ENCODE results near the gene WDR26.

The WDR26 gene

GRCh38 chr1:224447251-224447650 lies 12.7 kb upstream of the WDR26 start:
- TF ChIP-seq GATA3 (IDR thresholded peaks at IDR 0.05; ENCODE audit: low read depth, low read length) (no peak), GATA2 (IDR thresholded peaks at IDR 0.05; ENCODE audit: low read depth, low read length) (no peak)

GRCh38 chr1:224438989-224439388 lies 4.4 kb upstream of the WDR26 start:
- TF ChIP-seq GATA2 (IDR thresholded peaks at IDR 0.05; ENCODE audit: low read depth, low read length) (no peak), GATA3 (IDR thresholded peaks at IDR 0.05; ENCODE audit: low read depth, low read length) (no peak)

GRCh38 chr1:224435999-224436398 lies 1.4 kb upstream of the WDR26 start:
- TF ChIP-seq GATA2 (IDR thresholded peaks at IDR 0.05; ENCODE audit: low read depth, low read length) (no peak), GATA3 (IDR thresholded peaks at IDR 0.05; ENCODE audit: low read depth, low read length) (no peak)

GRCh38 chr1:224435318-224435763 lies 744 bp upstream of the WDR26 start:
- TF ChIP-seq GATA3 (IDR thresholded peaks at IDR 0.05; ENCODE audit: low read depth, low read length) = no peak
- no peak for TF ChIP-seq GATA2 (IDR thresholded peaks at IDR 0.05; ENCODE audit: low read depth, low read length)

GRCh38 chr1:224433701-224434672 lies 610 bp downstream of the WDR26 start:
- TF ChIP-seq GATA3 (IDR thresholded peaks at IDR 0.05; ENCODE audit: low read depth, low read length) (no peak), GATA2 (IDR thresholded peaks at IDR 0.05; ENCODE audit: low read depth, low read length) (no peak)

- TF ChIP-seq GATA3 (IDR thresholded peaks at IDR 0.05; ENCODE audit: low read depth, low read length) = no peak
- no peak for TF ChIP-seq GATA2 (IDR thresholded peaks at IDR 0.05; ENCODE audit: low read depth, low read length)
Measured at GRCh38 chr1:224433041-224433691, 1.4 kb downstream of the WDR26 start.

- TF ChIP-seq GATA3 (IDR thresholded peaks at IDR 0.05; ENCODE audit: low read depth, low read length) (no peak), GATA2 (IDR thresholded peaks at IDR 0.05; ENCODE audit: low read depth, low read length) (no peak)
Measured at GRCh38 chr1:224432672-224433040, 1.9 kb downstream of the WDR26 start.

GRCh38 chr1:224432146-224432545 lies 2.5 kb downstream of the WDR26 start:
- TF ChIP-seq GATA2 (IDR thresholded peaks at IDR 0.05; ENCODE audit: low read depth, low read length) = no peak
- TF ChIP-seq GATA3 (IDR thresholded peaks at IDR 0.05; ENCODE audit: low read depth, low read length) = no peak

- TF ChIP-seq GATA2 (IDR thresholded peaks at IDR 0.05; ENCODE audit: low read depth, low read length) (no peak), GATA3 (IDR thresholded peaks at IDR 0.05; ENCODE audit: low read depth, low read length) (no peak)
Measured at GRCh38 chr1:224431726-224432125, 2.9 kb downstream of the WDR26 start.

GRCh38 chr1:224430511-224431113 lies 4.0 kb downstream of the WDR26 start:
- TF ChIP-seq GATA3 (IDR thresholded peaks at IDR 0.05; ENCODE audit: low read depth, low read length) = no peak
- TF ChIP-seq GATA2 (IDR thresholded peaks at IDR 0.05; ENCODE audit: low read depth, low read length) = no peak

- TF ChIP-seq GATA3 (IDR thresholded peaks at IDR 0.05; ENCODE audit: low read depth, low read length) (no peak), GATA2 (IDR thresholded peaks at IDR 0.05; ENCODE audit: low read depth, low read length) (no peak)
Measured at GRCh38 chr1:224429616-224430326, 4.8 kb downstream of the WDR26 start.

- TF ChIP-seq GATA3 (IDR thresholded peaks at IDR 0.05; ENCODE audit: low read depth, low read length) = no peak
- no peak for TF ChIP-seq GATA2 (IDR thresholded peaks at IDR 0.05; ENCODE audit: low read depth, low read length)
Measured at GRCh38 chr1:224427346-224427745, 7.3 kb downstream of the WDR26 start.

- no peak for TF ChIP-seq GATA3 (IDR thresholded peaks at IDR 0.05; ENCODE audit: low read depth, low read length)
Measured at GRCh38 chr1:224425279-224425884, 9.2 kb downstream of the WDR26 start.
